GM18873 (cell line): ENCODE data around the gene LTB4R.
A peak's percentile ranks its signal among the peaks of the same experiment; 100 is the strongest.

Experiments used
- ATAC-seq: cut with Tn5 transposase; IDR thresholded peaks from one replicate; pipeline ENCODE4 v1.9.1; 2021; ENCODE audit warnings: mild to moderate bottlenecking, moderate library complexity, moderate number of reproducible peaks; ENCODE audit not compliant: unreplicated experiment, low FRiP score

Gene LTB4R

DNA sequence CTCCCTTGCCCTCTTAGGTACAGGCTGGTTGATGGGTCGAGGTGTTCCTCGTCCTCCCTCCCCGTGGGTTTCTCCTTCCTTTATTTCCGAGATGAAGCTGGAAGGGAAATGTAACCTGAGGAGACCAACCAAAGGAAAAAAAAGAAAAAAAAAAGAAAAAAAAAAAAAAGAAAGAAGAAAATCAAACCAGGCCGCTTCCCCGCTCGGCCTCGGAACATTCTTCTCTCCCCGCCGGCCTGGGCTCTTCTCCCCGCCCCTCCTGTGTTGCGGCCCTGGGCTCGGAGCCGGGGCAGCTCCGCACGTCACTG lies 55.1 kb downstream of the LTB4R start:
- ATAC-seq: peak; percentile 39

DNA sequence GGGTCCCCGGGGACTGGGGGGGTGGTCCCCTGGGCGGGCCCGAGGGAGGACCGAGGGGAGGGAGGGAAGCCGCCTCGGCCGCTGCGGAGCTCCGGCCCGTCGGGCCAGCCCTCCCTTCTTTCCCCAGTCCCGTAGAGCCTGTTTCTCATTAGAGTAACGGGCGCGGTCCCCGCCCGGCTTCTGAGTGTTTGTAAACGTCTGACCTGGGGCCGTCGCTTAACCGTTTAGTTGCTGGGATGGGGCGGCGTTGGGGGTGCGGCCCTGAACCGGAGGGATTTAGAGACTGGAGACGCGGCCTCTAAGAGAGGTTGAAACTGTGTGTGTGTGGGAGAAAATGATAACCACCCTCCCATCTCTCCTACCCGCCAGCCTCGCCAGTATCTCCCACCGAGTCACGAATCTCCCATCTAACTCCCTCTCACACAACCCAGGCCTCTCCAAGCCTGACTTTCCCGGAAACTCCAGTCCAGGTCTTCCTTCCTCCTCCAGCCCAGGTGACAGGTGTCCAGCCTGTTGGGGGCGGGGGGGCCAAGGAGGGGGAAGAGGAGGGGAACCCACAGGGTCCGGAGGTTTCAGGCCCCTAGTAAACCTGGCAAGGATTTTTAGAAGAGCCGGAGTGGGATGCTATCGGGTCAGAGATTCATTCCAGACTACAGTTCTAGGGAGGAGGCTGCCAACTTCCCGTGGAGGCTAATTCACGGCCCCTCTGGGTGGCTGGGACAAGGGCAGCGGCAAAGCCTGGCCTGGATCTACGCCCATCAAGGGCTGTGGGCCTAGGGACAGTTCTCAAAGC lies 55.6 kb downstream of the LTB4R start:
- peak; percentile 41 for ATAC-seq
